Tibial nerve (tissue), 4 donors: Measurements from ENCODE around the gene KLC4.

Source experiments
- CTCF ChIP-seq, 5 experiments: fragments of 200-600 bp in 3 of 5; fragments of 450-650 bp in 2 of 5; sonication (generic) in 3 of 5; IDR thresholded peaks; one replicate each; pipeline ENCODE4 v1.5.1; 2016 to 2019; ENCODE audit warnings: antibody characterized with exemption in 5 of 5, mild to moderate bottlenecking in 3 of 5, moderate library complexity in 2 of 5
- EP300 ChIP-seq, 2 donors: sonication (generic); formaldehyde crosslinking; IDR thresholded peaks; one replicate each; pipeline ENCODE4 v1.6.1; 2017; ENCODE audit warnings: antibody characterized with exemption in 2 of 2, mild to moderate bottlenecking in 1 of 2
- POLR2A ChIP-seq, 2 donors: fragments of 450-650 bp; IDR thresholded peaks; one replicate each; pipeline ENCODE4 v1.6.1; 2017; ENCODE audit warnings: antibody characterized with exemption in 2 of 2, mild to moderate bottlenecking in 2 of 2, moderate library complexity in 2 of 2

- no peak for TF ChIP-seq CTCF (IDR thresholded peaks at IDR 0.05)
- no peak for TF ChIP-seq POLR2A (IDR thresholded peaks at IDR 0.05)
- no peak for TF ChIP-seq EP300 (IDR thresholded peaks at IDR 0.05)
These were observed 42.1 kb downstream of the KLC4 start for GRCh38 chr6:43101497-43101896.
